ENCODE data around the gene SCRN1.

DNA sequence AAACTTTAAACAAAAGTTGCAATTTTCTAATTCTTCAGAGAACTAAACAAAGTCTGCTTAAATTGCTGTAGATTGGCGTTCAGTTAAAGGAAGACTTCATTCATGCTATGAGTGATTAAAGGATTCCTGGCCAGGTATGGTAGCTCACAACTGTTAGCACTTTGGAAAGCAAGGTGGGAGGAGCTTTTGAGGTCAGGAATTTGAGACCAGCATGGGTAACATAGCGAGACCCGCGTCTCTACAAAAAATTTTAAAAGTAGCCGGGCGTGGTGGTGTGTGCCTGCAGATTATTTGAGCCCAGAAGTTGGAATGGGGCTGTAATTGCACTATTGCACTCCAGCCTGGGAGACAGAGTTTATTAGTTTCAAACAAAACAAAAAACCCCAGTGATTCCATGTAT lies 13.5 kb upstream of the SCRN1 start:
- TF ChIP-seq, protein P1, sequence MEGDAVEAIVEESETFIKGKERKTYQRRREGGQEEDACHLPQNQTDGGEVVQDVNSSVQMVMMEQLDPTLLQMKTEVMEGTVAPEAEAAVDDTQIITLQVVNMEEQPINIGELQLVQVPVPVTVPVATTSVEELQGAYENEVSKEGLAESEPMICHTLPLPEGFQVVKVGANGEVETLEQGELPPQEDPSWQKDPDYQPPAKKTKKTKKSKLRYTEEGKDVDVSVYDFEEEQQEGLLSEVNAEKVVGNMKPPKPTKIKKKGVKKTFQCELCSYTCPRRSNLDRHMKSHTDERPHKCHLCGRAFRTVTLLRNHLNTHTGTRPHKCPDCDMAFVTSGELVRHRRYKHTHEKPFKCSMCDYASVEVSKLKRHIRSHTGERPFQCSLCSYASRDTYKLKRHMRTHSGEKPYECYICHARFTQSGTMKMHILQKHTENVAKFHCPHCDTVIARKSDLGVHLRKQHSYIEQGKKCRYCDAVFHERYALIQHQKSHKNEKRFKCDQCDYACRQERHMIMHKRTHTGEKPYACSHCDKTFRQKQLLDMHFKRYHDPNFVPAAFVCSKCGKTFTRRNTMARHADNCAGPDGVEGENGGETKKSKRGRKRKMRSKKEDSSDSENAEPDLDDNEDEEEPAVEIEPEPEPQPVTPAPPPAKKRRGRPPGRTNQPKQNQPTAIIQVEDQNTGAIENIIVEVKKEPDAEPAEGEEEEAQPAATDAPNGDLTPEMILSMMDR (IDR thresholded peaks at IDR 0.05), result no peak
- TF ChIP-seq ZFX (IDR thresholded peaks at IDR 0.05; ENCODE audit: borderline replicate concordance), result no peak
